Tongue (tissue), 1 donor: ENCODE results near the gene SMIM45.

Experiments
- DNase-seq: peaks from one replicate; pipeline ENCODE4 v3.0.0-alpha.2; 2015

Gene SMIM45

DNA sequence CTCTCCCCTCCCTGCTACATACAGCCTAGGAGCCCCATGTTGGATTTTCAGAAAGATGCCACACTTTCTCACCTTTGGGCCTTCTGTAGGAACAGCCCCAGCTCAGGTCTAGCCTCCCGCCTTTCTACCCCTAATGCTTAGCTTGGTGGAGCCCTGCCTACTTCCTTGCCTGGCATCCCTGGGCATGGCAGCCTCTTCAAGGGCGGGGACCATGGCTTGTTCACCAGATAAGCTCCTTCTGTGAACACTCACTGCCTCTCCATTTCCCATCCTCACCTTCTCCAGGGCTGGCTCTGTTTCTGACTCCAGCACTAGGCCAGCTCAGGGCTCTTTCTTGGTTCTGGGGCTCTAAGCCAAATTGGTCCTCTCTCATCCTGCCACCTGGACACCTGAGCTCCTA, 18.7 kb downstream of the SMIM45 start:
- DNase-seq, result no peak

DNA sequence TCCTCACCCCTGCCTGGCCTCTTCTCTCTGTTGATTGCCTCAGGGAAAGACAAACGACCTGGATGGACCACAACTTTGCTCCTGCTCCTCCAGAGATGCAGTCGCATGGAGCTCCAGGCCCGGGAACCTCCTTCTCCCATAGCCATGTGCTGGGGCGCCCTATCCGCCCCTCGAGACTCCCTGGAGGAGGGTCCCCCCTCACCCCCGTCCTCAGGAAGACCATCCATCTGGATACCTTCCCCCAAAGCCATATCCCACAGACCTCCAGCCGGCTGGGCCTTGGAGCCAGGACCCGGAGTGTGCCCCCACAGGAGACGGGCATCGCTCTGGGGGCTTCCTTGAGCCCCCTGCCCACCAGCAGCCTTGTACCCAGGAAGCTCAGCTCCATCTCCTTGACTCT, 19.5 kb downstream of the SMIM45 start:
- DNase-seq, result no peak

DNA sequence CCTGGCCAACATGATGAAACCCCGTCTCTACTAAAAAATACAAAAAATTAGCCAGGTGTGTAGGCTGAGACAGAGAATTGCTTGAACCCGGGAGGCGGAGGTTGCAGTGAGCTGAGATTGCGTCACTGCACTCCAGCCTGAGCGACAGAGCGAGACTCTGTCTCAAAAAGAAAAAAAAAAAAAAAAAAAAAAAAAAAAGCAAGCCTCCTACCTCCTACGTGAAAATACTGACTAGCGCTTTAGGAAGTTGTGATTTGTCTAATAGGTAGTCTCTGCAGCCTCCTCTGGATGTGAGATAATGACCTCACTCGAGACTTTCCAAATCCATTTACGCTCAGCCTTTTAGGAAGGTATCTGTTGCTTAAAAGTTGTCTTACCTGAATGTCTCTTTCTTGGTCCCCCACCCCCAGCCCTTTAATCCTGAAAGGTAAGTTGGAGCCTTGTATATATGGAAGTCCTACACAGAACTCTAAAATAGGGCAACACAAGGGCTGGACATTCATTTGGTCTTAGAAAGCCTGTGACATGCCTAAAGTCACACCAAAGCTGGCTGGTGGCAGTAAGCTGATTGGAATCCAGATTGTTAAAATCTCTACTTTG, 22.8 kb downstream of the SMIM45 start:
- no peak for DNase-seq

DNA sequence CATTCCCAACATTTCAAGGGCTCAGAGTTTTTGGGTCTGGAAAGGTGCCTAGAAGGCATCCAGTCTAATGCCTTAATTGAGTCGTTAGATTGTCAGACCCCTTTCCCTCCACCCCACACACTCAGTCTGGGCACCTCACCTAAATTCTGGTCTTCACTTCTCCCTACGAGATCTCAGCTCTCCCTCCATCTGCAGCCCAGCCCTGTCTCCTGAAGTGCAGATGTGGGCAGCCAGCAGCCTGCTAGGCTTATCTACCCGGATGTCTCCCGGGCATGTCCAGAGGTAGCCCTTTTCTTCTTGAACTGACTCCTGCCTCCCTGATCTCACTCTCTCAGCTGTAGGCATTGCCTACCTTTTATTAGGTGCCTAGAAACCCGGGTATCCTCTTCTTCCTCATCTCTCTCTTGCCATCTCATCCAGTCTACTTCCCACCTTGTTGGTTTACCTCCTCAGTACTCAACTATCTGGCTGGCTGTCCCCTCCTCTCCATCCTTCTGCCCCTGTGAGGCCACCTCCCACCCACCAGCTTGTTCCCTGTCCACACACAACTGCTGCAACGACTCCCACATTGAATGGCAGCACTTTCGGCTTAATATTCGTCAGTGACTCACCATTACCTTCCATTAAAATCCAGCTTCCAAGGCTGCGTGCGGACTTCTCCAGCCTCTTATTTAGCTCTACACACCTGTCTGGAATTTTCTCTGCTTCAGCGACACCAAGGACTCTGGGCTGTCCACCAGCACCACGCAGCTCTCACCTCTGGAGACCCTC, 23.5 kb downstream of the SMIM45 start:
- no peak for DNase-seq

DNA sequence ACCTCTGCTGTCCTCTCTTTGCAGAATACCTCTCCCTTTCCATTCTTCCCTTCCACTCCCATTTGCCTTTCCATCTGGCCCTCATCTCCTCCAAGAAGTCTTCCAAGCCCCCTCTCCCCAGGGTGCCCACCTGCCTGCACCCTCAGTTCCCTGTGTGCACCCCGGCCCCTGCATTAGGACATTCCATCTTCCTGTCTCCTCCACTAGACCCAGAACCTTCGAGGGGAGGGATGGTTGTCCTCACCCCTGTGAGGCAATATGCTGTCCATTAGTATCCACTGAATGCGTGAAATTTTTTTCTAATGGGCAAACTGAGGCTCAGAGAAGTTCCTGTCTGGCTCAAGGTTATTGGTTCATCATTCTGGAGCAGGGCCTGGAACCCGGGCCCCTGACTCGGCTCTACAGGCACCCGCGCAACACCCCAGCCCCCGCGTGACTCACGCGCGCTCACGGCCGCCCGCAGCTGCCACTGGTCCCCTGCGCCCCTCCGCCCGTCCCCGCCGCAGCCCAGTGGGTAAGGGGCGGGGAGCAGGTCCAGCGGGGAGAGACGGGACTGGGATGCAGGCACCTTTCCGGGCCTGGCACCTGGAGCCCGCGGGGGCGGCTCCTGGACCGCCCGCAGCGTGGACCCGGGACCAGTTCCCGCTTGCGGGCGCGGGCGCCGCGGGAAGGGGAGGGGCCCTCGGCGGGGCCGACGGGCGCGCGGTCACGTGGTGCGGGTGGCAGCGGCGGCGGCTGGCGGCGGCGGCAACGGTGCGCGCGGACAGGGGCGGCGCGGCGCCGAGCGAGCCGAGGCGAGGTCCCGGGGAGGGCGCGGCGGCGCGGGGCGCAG, 24.3 kb downstream of the SMIM45 start:
- DNase-seq, result peak; percentile 34

DNA sequence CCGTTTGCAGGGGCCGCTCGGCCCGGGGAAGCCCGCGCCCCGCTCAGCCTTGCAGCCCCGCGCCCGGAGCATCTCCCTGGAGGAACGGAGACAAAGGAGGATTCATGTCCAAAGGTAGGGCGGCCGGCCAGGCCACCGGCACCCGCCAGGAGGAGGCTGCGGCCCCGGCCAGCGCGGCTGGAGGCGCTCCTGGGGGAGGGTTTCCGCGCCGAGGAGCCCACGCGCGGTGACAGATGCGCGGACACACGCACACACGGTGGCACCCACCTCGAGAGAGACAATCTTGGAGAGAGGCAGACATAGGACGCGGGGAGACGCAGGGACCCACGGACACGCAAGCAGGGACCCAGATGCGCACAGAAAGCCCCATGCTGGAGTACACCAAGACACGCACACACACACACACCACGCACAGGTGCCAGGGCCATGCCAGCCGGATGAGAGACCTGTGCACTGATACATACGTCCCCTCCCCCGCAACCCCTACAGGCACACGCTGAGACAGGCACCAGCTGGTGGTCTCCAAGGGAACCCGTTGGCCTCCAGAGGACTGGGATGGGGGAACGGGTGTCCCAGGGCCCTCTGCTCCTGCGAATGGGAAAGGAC, 25.1 kb downstream of the SMIM45 start:
- DNase-seq, result no peak

DNA sequence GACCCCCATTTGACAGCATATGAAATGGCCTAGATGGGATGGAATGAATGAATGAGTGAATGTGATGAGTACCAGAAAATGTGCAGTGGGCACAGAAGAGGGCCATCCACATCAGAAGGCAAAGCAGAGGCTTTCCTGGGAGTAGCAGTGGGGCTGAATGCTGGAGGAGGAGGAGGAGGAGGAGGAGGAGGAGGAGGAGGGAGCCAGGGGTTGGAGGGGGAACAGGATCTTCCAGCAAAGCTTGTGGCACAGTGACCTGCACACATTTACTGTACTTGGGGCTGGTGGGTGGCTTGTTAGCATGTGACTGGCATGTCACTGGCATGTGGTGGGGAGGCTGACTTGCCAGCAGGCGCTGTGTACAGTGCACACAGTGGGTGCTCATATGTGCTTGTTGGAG, 26.8 kb downstream of the SMIM45 start:
- DNase-seq, result no peak

DNA sequence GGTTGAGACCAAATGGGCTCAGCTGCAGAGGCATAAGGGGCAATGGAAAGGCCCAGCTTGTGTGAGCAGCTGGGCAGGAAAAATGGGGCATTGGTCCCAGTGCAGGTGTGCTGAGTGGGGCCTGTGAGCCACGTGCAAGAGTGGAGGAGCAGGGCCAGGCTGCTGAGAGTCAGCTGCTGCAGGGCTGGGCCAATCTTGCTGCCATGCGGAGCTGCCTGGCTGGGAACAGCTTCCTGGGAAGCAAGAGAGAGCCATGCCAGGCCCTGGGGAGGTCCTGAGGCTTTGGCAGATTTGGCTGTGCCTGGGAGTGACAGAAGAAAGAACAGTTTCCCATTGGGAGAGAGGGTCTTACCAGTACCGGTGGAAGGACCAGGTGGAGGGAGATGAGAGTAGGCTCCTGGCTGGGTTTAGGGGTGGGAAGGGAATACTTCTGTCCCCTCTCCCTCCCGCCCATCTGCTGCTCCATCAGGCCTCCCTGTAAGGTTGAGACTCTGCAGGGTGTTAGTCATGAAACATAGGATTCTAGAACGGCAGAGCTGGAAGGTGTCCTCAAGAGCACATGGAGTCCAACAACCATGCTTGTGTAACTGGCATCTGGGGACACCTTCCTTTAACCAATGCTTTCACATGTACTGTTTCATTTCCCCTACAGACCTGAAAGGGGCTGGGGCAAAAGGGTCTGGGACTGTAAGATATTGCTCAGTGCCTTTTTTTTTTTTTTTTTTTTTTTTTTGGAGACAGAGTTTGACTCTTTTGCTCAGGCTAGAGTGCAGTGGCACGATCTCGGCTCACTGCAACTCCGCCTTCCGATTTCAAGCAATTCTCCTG, 27.7 kb downstream of the SMIM45 start:
- no peak for DNase-seq

DNA sequence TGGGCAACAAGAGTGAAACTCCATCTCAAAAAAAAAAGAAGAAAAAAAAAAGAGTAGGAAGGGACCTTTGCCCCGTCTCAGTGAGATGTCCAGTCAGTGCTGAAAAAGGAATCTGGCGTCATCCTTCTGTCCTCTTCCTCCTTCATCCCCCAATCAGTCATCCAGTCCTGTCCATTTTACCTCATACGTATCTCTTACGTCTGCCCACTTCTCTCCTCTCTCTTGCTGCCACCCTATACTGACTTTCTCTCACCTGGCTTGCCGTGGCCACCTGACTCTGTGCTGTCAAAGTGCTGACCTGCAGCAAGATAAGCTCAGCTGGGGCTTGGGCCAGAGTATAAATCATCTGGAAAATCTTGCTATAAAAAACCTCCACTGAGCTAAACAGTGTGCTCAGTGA, 30.9 kb downstream of the SMIM45 start:
- DNase-seq, result no peak

DNA sequence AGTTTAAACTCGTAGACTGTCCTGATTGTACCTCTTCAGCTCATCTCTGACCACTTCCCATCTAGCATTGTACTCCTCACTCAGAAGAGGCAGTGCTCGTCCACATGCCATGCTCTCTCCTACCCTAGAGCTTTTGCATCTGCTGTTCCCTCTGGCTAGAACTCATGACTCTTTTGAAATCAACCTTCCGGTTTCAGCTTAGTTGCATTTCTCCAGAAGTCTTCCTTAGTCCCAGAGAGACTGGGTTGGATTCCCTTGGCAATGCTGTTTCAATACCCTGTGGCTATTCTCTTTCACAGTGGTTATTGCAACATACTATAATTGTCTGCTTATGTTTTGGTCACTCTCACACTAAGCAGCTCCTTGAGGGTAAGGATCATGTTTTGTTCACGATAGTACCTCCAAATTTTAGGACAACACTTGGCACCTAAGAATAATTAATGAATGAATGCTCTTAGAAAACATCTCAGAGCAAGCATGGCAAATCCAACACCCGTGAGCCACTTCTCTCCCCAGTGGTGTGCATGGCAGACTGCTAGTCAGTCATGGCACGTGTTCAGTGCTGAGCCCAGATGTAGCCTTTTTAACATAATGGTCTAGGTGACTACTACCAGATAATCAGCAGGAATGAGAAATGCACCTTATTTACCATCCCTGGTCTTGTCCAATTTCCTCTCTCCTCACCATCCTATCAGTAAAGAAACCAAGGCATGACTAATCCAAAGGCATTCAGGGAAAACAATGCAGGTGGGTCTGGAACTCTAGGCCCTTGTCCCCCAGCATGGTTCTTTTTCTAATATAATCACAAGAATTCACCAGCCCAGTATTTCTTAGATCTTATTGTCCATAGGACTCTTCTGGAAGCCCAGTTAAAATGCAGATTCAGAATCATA, 31.8 kb downstream of the SMIM45 start:
- DNase-seq, result no peak

DNA sequence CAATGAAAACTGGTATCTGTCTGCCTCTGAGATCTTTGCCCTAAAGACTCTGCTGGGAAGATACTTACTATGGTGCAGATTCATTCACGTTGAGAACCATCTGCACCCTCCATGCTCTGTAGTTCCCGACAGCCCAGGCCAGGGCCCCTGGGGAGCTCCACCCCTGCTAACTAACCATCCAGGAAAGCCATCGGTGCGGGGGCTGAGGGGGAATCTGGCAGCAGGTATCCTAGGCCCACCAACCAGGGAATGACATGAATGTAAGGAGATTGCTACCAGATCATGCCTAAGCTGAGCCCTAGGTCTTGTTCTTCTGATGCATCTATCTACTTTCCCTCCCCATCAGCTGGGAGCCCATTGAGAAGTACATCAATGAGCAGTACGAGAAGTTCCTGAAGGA, 35.3 kb downstream of the SMIM45 start:
- DNase-seq, result no peak

DNA sequence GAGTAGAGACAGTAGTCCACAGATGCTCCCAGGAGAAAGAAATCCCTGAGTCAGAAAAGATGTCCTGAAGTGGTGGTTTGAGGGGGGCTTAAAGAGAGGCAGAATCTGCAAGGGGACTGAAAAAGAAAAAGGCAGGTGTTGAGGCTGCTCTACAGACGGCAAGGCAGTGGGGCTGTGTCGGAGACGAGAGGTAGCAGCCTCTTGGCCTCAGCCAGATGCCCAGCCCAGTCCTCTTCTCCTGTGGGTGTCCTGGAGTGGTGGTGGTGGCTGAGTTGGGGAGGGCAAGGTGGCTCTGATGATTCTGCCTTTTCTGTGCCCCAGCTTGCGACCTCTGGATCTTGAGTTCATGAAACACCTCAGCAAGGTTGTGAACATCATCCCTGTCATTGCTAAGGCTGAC, 37.3 kb downstream of the SMIM45 start:
- DNase-seq, result no peak

DNA sequence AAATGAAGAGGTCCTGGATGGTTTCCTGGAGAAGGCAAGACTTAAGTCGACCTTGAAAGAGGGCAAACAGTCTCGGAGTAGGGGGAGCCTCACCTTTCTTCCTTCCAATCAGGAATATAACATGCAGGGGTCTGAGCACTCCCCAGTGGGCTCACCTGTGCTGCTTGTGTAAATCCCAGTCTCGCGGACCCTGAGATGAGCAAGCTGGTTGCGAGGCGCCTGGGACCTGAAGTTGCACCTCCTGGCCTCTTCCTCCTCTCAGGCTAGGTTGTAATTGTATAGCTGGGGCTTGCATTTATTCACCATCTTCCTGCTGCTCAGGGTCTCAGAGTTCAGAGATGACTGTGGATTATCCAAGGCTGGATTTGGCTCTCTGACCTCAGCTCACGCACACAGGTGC, 39.2 kb downstream of the SMIM45 start:
- DNase-seq, result no peak

DNA sequence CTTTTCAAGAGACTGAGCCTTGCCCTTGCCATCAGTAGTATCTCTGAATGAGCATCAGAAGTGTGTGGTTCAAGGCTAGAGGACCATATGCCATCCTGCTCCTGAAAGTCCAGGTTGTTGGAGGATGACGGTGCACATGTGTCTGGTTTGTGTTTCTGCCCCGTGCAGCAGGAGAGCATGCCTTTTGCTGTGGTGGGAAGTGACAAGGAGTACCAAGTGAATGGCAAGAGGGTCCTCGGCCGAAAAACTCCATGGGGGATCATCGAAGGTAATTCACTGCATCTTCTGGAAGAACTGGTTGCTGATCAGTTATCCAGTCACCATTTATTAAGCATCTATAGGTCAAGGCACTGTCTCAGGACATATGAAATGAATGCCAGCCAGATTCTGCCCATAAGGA, 40.5 kb downstream of the SMIM45 start:
- no peak for DNase-seq

DNA sequence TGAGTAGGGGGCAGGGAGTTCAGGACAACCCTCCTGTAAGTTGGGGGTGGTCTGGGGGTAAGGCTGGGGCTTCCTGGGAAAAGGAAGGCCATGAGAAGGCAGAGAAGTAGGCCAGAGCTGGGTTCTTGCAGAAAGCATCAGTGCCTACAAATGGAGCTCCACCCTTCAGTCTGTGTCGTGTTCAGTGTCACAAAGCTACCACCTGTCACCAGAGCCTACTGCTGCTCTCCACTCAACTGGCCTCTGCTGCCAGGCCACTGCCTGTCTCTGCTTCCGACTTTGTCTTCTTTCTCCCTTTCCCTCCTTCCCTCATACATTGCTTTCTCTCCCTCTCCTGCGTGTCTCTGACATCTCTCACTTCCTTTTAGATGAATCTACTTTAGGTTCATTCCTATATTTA, 43.3 kb downstream of the SMIM45 start:
- no peak for DNase-seq

DNA sequence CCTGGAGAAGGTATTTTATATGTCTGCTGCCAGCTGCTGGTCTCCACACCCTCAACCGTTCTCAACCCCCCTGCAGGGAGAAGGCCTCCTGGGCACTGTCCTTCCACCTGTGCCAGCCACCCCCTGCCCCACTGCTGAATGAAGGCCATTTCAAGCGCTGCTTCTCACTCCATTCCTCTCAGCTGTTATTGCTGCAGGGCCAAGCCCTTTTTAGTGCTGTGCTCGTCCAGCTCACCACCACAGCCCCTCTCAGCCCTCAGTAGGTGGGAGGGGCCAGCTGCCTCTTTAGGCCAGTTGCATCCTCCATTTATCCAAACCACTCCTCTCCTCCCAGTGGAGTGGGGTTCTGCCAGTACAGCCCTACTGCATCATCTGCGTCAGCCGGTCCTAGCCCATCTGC, 44.9 kb downstream of the SMIM45 start:
- DNase-seq, result no peak

DNA sequence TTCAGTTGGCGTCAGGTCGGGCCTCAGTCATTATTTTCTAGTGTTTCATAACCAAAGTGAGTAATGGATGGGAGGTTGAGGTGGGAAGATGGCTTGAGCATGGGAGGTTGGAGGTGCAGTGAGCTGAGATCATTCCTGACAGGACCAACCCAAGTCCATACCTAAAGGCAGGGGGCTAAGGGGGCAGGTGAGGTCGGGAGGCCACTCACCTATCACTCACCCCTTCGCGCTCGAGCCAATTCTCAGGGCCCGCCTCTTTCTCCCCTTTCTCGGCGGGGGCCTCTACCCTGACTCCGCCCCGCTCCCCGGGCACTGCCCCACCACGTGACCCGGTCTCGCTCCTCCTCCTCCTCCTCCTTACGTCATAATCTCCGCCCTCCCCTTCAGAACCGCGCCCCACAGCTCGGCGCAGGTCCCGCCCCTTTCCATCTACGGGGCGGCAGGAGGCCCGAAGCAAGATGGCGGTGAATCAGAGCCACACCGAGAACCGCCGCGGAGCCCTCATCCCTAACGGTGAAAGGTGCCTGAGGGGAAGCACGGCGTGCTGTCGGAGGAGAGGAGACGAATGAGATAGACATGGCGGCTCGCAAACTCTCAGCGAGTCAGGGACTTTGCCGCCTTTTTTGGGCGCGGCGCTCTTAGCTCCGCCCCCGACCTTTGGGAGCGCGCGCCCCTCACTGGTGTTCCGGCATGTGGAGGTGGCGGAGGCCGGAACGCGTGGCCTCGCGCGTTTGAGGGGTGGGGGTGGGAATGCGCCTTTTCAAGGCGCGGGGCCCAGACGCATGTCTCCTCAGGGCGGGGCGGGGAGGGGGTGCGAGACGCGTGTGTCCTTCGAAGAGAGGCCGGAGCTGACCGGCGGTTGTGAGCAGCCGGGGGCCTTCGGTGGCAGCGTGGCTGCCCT, 46.7 kb downstream of the SMIM45 start, which contains the start of gene WBP2NL:
TSS of gene WBP2NL (plus strand) at position 428 of the 901 bp plus-strand sequence. CDS start at position 459, 31 bp downstream.
- DNase-seq, result peak; percentile 77

DNA sequence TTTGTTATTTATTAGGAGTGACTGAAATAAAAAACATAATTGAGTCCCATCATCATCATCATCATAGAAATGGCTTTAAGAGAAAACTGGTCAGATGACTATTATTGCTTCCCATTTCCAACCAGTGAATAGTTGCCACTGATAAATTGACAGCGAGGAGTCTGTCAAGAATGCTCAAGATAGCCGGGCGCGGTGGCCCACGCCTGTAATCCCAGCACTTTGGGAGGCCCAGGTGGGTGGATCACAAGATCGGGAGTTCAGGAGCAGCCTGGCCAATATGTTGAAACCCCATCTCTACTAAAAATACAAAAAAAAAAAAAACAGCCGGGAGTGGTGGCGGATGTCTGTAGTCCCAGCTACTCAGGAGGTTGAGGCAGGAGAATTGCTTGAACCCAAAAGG, 48.5 kb downstream of the SMIM45 start:
- DNase-seq, result no peak

DNA sequence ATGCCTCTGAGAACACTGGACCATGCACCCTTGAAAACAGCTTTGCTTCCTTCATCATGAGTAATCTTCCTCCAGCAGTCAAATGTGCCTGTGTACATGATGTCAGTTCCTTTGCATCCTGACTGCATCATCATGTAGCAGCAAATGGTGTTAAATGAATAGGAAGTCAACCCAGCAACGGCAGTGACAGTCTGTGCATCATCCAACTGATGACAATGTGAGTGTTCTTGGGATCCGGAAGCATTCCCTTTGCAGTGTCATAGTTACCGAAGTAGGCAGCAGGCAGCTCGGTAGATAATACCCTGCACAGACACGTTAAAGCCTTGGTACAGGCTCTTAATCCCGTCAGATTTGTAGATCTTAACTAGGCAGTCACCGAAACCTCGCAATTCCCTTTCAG, 49.2 kb downstream of the SMIM45 start:
- no peak for DNase-seq

DNA sequence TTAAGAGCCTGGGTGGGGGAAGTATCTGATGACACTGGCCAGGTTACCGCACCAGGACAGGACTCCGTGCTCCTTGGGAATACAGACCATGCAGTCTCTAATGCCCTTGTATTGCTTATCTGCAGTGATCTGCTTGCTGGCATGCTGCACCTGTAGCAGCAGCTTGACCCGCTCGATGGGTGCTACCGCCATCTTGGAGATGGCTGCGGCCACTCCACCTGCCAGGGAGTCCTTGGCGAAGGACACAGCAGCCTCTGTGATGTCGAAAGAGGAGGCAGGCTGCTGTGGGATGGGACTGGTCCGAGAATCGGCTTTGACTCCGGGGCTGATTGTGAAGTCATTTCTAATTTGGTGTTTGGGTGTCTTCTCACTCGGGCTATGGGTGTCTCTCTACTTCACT, 49.8 kb downstream of the SMIM45 start:
- DNase-seq, result no peak
